ENCODE measurements around the gene MARVELD3. TPM values are rescaled to one million over a fixed set of nuclear protein-coding genes. Genes with fewer than 3 reads are reported as not detected.

The MARVELD3 gene
- total RNA-seq, 1 donor from 2014 or later, result 32.3 TPM

GRCh38 chr16:71628810-71629209 is 2.8 kb downstream of the MARVELD3 start:
- Mint-ChIP-seq H3K36me3 (ENCODE audit: insufficient read depth) (peaks cover 16% of the 10 kb centered on the region), H3K27ac (no peak overlapping the region), H3K9me3 (ENCODE audit: low read depth) (no peaks in the 10 kb centered on the region), H3K4me3 (ENCODE audit: low read depth) (no peak overlapping the region), H3K27me3 (no peaks in the 10 kb centered on the region), H3K4me1 (ENCODE audit: low read depth) (peaks cover 16% of the 10 kb centered on the region)
- TF ChIP-seq CTCF (IDR thresholded peaks at IDR 0.05; ENCODE audit: unreplicated experiment), result no peak
- DNase-seq (ENCODE audit: low spot score, unreplicated experiment), result no peak

DNA sequence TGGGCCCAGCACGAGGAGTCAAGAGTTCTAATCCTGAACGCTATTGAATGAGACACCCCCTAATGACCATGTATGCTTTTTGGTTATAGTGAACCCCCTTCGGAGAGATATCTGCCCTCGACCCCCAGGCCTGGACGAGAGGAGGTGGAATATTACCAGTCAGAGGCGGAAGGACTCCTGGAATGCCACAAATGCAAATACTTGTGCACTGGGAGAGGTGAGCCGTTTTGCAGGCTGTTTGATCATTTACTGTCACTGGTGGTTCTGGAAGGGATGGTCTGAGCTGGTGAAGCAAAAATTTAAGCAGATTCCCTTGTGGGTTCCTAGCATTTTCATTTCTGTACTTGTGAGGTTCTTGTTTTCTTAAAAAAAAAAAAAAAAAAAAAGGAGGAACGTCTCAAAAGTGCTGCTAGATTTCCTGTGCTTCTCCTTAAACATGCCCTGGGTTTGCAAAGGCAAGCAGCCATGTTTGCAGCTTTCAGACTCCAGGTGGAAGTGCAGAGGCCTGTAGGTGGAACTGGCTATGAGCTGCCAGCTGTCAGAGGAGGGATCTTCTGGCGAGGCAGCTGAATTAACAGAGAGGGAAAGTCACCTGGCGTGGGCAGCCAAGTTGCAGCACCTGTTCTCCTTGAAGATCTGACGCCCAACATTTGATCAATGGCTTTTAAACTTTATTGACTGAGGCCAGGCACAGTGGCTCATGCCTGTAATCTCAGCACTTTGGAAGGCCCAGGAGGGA is 3.5 kb downstream of the MARVELD3 start:
- H3K9me3 Mint-ChIP-seq (ENCODE audit: low read depth), result no peaks in the 10 kb centered on the region
- DNase-seq (ENCODE audit: low spot score, unreplicated experiment), result no peak
- peak overlapping the region; percentile 79 for H3K27ac Mint-ChIP-seq
- H3K4me3 Mint-ChIP-seq (ENCODE audit: low read depth), result no peak overlapping the region
- H3K27me3 Mint-ChIP-seq, result no peaks in the 10 kb centered on the region
- H3K36me3 Mint-ChIP-seq (ENCODE audit: insufficient read depth), result peaks cover 17% of the 10 kb centered on the region
- peaks cover 16% of the 10 kb centered on the region for H3K4me1 Mint-ChIP-seq (ENCODE audit: low read depth)
- no peak for TF ChIP-seq CTCF (IDR thresholded peaks at IDR 0.05; ENCODE audit: unreplicated experiment)

DNA sequence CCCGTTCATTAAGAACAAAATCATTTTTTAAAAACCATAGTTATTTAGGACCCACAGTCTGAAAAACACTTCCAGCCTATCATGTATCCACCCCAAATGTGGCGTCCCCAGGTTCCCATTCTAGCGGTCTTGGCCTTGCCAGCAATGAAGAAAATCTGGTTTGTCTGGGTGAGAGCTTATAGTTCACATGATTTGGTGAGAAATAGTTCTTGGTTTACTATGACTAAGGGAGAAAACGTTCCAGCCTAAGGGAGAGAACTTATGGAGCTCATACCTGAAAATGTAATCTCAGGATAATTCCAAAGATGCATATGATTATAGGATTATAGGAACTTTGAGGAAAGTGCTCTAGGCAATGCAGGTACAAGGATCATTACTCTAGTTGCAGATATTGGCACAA is 4.8 kb downstream of the MARVELD3 start:
- H3K4me3 Mint-ChIP-seq (ENCODE audit: low read depth), result no peak overlapping the region
- no peaks in the 10 kb centered on the region for H3K27me3 Mint-ChIP-seq
- no peak for TF ChIP-seq CTCF (IDR thresholded peaks at IDR 0.05; ENCODE audit: unreplicated experiment)
- peaks cover 16% of the 10 kb centered on the region for H3K4me1 Mint-ChIP-seq (ENCODE audit: low read depth)
- H3K36me3 Mint-ChIP-seq (ENCODE audit: insufficient read depth), result peaks cover 21% of the 10 kb centered on the region
- H3K27ac Mint-ChIP-seq, result no peak overlapping the region
- no peak for DNase-seq (ENCODE audit: low spot score, unreplicated experiment)
- H3K9me3 Mint-ChIP-seq (ENCODE audit: low read depth), result no peaks in the 10 kb centered on the region

- no peaks in the 10 kb centered on the region for H3K27me3 Mint-ChIP-seq
- H3K9me3 Mint-ChIP-seq (ENCODE audit: low read depth), result no peaks in the 10 kb centered on the region
- no peak overlapping the region for H3K4me3 Mint-ChIP-seq (ENCODE audit: low read depth)
- H3K27ac Mint-ChIP-seq, result no peak overlapping the region
- no peak for TF ChIP-seq CTCF (IDR thresholded peaks at IDR 0.05; ENCODE audit: unreplicated experiment)
- H3K4me1 Mint-ChIP-seq (ENCODE audit: low read depth), result peaks cover 16% of the 10 kb centered on the region
- DNase-seq (ENCODE audit: low spot score, unreplicated experiment), result no peak
- peaks cover 23% of the 10 kb centered on the region for H3K36me3 Mint-ChIP-seq (ENCODE audit: insufficient read depth)
These were observed 5.8 kb downstream of the MARVELD3 start for GRCh38 chr16:71631776-71632175.

DNA sequence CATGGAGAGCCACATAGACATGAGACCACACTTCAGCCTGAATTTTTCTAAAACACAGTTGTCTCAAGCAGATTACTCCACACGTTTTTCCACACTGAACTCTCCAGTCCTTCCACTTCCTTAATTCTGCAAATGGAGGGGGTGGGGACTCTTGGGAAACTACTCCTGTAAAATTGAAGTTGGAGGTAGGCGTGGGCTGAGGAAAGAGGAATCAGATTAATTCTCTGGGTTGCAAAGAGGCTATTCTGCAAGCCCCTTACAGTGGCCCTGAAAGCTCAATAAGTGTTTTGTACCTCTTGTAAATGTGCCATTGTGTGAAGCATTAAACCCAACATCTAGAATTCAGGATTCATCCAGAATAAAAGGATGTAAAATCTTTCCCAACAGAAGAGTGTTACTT is 9.6 kb downstream of the MARVELD3 start:
- peaks cover 23% of the 10 kb centered on the region for H3K36me3 Mint-ChIP-seq (ENCODE audit: insufficient read depth)
- H3K4me3 Mint-ChIP-seq (ENCODE audit: low read depth), result no peak overlapping the region
- H3K27me3 Mint-ChIP-seq, result no peaks in the 10 kb centered on the region
- H3K27ac Mint-ChIP-seq, result peak overlapping the region; percentile 71
- no peak for DNase-seq (ENCODE audit: low spot score, unreplicated experiment)
- TF ChIP-seq CTCF (IDR thresholded peaks at IDR 0.05; ENCODE audit: unreplicated experiment), result no peak
- H3K4me1 Mint-ChIP-seq (ENCODE audit: low read depth), result no peaks in the 10 kb centered on the region
- H3K9me3 Mint-ChIP-seq (ENCODE audit: low read depth), result no peaks in the 10 kb centered on the region

Data from progenitor cell of endocrine pancreas (in vitro differentiated cells).